Right atrium auricular region (tissue), 2 donors: ENCODE results near the gene TCF7L2. TPM values are rescaled to one million over a fixed set of nuclear protein-coding genes. Genes with fewer than 3 reads are reported as not detected.

Experiments used
- DNase-seq: peaks from one replicate; pipeline ENCODE4 v3.0.0-alpha.2; 2019; ENCODE audit warnings: low spot score
- H3K27ac ChIP-seq, 2 donors: fragments of 200-600 bp; sonication (generic); 1 replicate in 1 of 2; 2 replicates in 1 of 2; pipeline ENCODE4 v1.5.1; 2016 to 2019
- H3K27me3 ChIP-seq, 2 donors: fragments of 200-600 bp; sonication (generic); one replicate each; pipeline versions ENCODE4 v1.5.1 to v1.6.0; 2017 to 2019
- H3K36me3 ChIP-seq: fragments of 200-600 bp; sonication (generic); one replicate; pipeline ENCODE4 v1.5.1; 2016
- H3K4me1 ChIP-seq, 2 donors: fragments of 200-600 bp; sonication (generic); one replicate each; pipeline versions ENCODE4 v1.5.1 to v1.6.0; 2017 to 2019
- H3K4me3 ChIP-seq, 2 donors: fragments of 200-600 bp; sonication (generic); 1 replicate in 1 of 2; 2 replicates in 1 of 2; pipeline ENCODE4 v1.5.1; 2017 to 2019; ENCODE audit warnings: mild to moderate bottlenecking in 1 of 2, moderate library complexity in 1 of 2
- H3K9me3 ChIP-seq, 2 donors: fragments of 200-600 bp; sonication (generic); one replicate each; pipeline ENCODE4 v1.5.1; 2019
- total RNA-seq, 2 donors: library from RNA; depleted of rRNA; stranded (reverse); fragments of >200 nt; gene quantifications; one replicate each; pipeline ENCODE4 v1.1.0, GENCODE V29; 2016
- TF ChIP-seq, protein P1 (sequence below), 2 donors: fragments of 200-600 bp; sonication (generic); IDR thresholded peaks; one replicate each; pipeline ENCODE4 v1.5.1; 2019; ENCODE audit warnings: antibody characterized with exemption in 2 of 2

TCF7L2 gene
- total RNA-seq, 2 donors from 2014 or later = 8.5 to 11.3 TPM

DNA sequence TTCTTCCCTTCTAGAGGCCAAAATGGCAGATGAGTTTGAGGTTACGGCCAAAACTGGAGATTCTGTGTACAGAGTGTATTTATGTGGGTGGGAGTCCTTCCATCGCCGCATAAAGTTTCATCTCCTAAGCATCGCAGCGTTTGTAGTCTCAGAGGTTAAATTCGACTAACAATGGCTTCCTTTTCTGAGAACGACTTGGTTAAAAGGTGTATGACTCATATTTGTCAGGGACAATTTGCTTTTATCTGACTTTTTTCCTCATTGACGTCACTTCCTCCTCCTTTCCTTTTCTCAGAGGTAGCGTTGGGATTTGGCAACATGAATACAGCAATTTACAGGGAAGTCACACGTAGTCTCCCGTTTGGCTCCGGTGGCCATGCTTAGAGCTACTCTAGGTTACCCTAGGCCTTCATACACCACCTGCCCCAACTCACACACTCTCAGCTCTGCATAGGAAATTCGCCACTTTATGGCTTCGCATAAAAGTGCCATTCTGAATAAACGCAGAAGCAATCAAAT, 37.6 kb upstream of the TCF7L2 start:
- no peak for DNase-seq
- no peak overlapping the region for H3K27ac ChIP-seq
- TF ChIP-seq, protein P1, sequence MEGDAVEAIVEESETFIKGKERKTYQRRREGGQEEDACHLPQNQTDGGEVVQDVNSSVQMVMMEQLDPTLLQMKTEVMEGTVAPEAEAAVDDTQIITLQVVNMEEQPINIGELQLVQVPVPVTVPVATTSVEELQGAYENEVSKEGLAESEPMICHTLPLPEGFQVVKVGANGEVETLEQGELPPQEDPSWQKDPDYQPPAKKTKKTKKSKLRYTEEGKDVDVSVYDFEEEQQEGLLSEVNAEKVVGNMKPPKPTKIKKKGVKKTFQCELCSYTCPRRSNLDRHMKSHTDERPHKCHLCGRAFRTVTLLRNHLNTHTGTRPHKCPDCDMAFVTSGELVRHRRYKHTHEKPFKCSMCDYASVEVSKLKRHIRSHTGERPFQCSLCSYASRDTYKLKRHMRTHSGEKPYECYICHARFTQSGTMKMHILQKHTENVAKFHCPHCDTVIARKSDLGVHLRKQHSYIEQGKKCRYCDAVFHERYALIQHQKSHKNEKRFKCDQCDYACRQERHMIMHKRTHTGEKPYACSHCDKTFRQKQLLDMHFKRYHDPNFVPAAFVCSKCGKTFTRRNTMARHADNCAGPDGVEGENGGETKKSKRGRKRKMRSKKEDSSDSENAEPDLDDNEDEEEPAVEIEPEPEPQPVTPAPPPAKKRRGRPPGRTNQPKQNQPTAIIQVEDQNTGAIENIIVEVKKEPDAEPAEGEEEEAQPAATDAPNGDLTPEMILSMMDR (IDR thresholded peaks at IDR 0.05) = no peak
- H3K36me3 ChIP-seq = no peaks in the 10 kb centered on the region
- H3K4me3 ChIP-seq = no peak overlapping the region
- H3K27me3 ChIP-seq = no peaks in the 10 kb centered on the region
- H3K9me3 ChIP-seq = no peaks in the 10 kb centered on the region
- H3K4me1 ChIP-seq = no peaks in the 10 kb centered on the region

- no peaks in the 10 kb centered on the region for H3K9me3 ChIP-seq
- H3K36me3 ChIP-seq = no peaks in the 10 kb centered on the region
- no peaks in the 10 kb centered on the region for H3K4me1 ChIP-seq
- H3K27ac ChIP-seq = no peak overlapping the region
- no peaks in the 10 kb centered on the region for H3K27me3 ChIP-seq
- TF ChIP-seq, protein P1 (IDR thresholded peaks at IDR 0.05) = no peak
- no peak overlapping the region for H3K4me3 ChIP-seq
- DNase-seq = no peak
Measured at GRCh38 chr10:112913255-112913654, 36.8 kb upstream of the TCF7L2 start.

DNA sequence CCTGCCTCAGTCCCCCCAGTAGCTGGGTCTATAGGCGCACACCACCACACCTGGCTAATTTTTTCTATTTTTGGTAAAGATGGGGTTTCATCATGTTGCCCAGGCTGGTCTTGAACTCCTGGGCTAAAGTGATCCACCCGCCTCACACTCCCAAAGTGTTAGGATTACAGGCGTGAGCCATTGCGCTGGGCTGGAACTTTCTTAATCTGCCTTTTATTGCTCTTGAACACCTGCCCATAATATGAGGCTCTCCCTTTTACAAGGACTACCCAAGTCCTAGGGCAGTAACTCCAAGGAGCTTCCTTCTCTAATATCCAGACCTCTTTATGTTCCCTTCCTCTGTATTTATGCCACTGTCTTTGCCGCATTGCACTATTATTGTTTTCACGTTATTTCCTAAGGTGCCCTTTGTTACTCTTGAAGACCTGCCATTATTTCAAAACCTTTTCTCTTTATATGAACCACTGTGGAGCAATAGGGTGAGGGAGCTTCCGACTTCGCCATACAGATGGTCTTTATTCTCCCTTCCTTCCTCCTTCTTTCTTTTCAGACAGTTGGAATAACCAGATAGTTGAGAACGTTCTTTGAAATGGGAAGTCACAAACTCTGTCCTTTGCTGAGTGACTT, 36.3 kb upstream of the TCF7L2 start:
- no peak overlapping the region for H3K27ac ChIP-seq
- no peaks in the 10 kb centered on the region for H3K36me3 ChIP-seq
- TF ChIP-seq, protein P1 (IDR thresholded peaks at IDR 0.05) = no peak
- H3K4me3 ChIP-seq = no peak overlapping the region
- no peak for DNase-seq
- no peaks in the 10 kb centered on the region for H3K27me3 ChIP-seq
- H3K4me1 ChIP-seq = no peaks in the 10 kb centered on the region
- H3K9me3 ChIP-seq = no peaks in the 10 kb centered on the region

GRCh38 chr10:112914288-112914952, 35.6 kb upstream of the TCF7L2 start:
- H3K27me3 ChIP-seq = no peaks in the 10 kb centered on the region
- DNase-seq = no peak
- TF ChIP-seq, protein P1 (IDR thresholded peaks at IDR 0.05) = no peak
- H3K27ac ChIP-seq = no peak overlapping the region
- no peak overlapping the region for H3K4me3 ChIP-seq
- no peaks in the 10 kb centered on the region for H3K9me3 ChIP-seq
- H3K36me3 ChIP-seq = no peaks in the 10 kb centered on the region
- H3K4me1 ChIP-seq = no peaks in the 10 kb centered on the region

- H3K4me1 ChIP-seq = no peaks in the 10 kb centered on the region
- TF ChIP-seq, protein P1 (IDR thresholded peaks at IDR 0.05) = no peak
- H3K27me3 ChIP-seq = no peaks in the 10 kb centered on the region
- H3K36me3 ChIP-seq = no peaks in the 10 kb centered on the region
- H3K4me3 ChIP-seq = no peak overlapping the region
- H3K9me3 ChIP-seq = no peaks in the 10 kb centered on the region
- H3K27ac ChIP-seq = no peak overlapping the region
- no peak for DNase-seq
Measured at GRCh38 chr10:112915590-112916572, 34.2 kb upstream of the TCF7L2 start.
